ENCODE results near the gene TMEM247. TPM values are rescaled to one million over a fixed set of nuclear protein-coding genes. Genes with fewer than 3 reads are reported as not detected.
A peak's percentile ranks its signal among the peaks of the same experiment; 100 is the strongest.
"Not testable (repeated sequence)": the region's sequence is repeated elsewhere in the genome, so short reads cannot be mapped to it uniquely, and the experiment has no call there.

Gene TMEM247
- total RNA-seq, 2 donors from 2014 or later, result not detected

DNA sequence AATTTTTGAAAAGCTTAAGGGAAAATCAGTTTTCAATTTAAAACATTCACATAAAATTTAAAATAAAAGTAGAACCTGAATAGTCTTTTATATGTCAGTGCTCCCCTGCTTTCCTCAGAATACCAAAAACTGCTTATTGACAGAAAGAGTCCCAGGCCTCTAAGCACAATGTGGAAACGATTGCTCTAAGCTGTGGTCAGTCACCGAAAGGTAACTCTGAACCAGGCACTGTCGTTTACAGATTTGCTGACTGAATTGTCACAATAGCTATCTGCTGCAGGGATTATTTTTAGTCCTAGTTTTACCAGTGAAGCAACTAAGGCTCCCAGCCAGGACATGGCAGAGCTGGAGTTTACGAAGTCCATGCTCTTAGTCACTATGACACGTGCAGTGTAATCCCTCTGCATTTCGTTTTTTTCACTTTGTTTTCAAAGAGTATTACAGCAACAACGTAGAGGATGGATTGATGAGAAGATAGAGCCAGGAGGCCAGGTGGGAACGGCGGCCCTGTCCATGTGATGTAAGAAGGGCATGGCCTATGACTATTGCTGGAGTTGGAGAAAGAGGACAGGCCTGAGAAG lies 28.1 kb upstream of the TMEM247 start:
- intact Hi-C loops (cut with DNase I), result loop anchor here in 1 of 2 donors (10.0 kb wide), 1 partner anchor 76 kb away; no protein-coding TSS in a partner anchor
- ATAC-seq (peak; percentile 51 to 59), DNase-seq (no peak)

DNA sequence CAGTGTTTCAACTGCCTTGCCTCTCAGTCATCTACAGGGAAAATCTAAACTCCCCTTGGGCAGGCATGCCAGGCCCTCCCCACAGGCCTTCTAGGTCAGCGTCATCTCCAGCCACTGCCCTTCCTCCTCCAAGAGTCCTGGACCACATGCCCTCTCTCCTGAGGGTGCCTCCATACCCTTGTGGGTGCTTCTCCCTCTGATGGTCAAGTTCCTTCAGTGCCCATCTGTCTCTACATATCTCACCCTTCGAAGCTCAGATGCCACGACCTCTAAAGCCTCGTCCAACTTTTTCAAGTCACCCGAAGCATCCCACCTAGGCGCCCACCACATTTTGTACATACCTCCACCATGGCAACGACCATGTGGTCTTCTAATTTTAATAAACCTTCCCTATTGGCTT lies 22.6 kb upstream of the TMEM247 start:
- intact Hi-C loops (cut with DNase I), result loop anchor here in 1 of 2 donors (10.0 kb wide), 1 partner anchor 82 kb away; no protein-coding TSS in a partner anchor
- no peak for DNase-seq
- ATAC-seq, result no peak

- peak in 1 of 2 donors; percentile 24 for ATAC-seq
- intact Hi-C loops (cut with DNase I), result loop anchor here in 1 of 2 donors (10.0 kb wide), 1 partner anchor 84 kb away; no protein-coding TSS in a partner anchor
- no peak for DNase-seq
Measured at GRCh38 chr2:46458763-46459500, 20.4 kb upstream of the TMEM247 start.

DNA sequence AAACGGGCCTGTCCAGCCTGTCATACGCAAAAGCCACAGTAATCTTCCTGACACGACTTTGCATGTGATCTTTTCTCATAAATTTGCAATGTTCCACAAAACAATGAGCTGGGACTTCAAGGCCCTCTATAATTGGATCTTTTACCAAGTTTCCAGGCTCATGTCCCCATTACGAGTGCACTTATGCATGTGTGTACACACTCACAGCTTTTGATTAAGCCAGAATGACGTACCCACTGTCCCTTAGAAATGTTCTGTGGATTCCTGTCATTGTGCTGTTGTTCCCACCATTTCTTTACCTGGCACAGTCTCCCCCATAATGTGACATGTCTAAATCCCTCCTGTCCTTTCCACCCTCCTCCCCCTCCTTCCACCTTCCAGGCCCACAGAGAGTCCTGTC lies 19.7 kb upstream of the TMEM247 start:
- intact Hi-C loops (cut with DNase I), result loop anchor here in 1 of 2 donors (10.0 kb wide), 1 partner anchor 85 kb away; no protein-coding TSS in a partner anchor
- ATAC-seq, result no peak
- no peak for DNase-seq

GRCh38 chr2:46460241-46460921 lies 19.0 kb upstream of the TMEM247 start:
- peak; percentile 55 to 65 for ATAC-seq
- peak; percentile 79 for DNase-seq
- intact Hi-C loops (cut with DNase I), result no loop called here

DNA sequence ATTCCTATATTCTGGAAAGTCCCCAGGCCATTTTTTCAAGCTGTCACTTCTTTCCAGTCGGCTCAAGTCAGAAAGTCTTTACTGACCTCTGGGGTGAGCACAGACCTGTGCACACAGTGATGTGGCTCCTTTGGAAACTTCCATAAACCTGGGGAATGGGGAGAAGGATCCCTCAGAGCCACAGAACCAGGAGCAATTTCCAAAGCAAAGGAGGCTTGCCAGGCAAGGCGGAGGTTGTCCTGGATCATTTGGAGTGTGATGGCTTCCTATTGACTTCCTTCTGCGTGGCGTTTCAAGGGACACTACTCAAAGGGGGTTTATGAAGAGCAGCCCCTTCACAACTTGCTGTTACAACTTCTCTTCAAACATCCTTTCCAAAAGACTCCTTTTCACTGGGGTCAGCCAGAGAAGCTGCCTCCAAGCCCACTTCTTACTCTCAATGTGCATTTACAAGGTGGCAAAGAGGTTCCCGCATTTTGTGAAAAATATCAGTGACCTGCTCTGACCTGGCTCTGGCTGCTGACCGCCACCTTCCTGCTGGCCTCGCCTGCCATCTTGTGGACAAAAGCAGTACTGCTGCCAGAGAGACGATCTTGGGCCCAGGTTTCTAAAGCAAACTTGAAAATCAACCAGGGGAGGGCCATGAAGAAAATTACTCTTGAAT lies 18.2 kb upstream of the TMEM247 start:
- intact Hi-C loops (cut with DNase I), result loop anchor here in 1 of 2 donors (1.0 kb wide), 1 partner anchor 468 kb away; no protein-coding TSS in a partner anchor
- DNase-seq, result peak; percentile 79

DNA sequence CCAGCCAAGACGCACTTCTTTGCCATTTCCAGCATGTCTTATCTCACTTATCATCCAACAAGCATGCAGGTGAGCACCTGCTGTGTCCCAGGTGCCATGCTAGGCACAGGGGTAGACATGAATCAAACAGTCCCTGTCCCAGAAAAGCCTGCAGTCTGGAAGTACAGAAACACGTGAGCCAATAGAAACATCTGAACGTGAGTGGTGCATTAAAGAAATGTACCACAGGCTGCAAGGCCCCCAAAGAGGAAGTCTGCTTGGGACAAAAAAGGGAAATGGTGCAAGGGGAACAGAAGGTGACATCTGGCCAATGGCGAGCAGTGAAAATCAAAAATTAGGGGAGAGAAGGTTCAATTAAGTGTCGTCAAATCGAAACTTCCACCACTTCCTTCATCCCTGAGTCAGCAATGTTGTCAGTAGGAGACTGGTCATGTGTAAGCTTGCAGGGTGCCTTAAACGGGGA lies 17.6 kb upstream of the TMEM247 start:
- DNase-seq (no peak), ATAC-seq (peak in 1 of 2 donors; percentile 15)
- intact Hi-C loops (cut with DNase I), result loop anchor here in 1 of 2 donors (1.0 kb wide), 1 partner anchor 468 kb away; no protein-coding TSS in a partner anchor

More for the DNA sequence above, 18.2 kb upstream of the TMEM247 start:
- peak; percentile 67 to 69 for ATAC-seq

DNA sequence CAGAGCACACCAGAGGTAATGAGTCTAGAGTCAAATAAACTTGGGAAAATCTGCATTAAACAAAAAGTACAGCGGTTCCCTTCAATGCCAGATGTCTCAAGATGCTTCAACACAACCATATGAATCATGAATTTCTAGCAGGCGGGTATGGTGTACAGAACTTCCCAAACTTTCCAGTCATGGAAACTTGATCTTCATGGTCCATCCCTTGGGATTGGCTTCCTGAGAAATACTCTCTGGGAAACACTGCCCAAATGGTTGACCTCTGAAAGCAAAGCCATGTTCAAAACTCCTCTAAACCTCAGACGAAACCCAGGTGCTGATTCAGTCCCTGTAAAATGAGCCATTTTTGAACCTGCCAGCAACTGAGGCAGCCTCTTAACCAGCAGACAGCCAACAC lies 16.4 kb upstream of the TMEM247 start:
- ATAC-seq (no peak), DNase-seq (no peak)
- intact Hi-C loops (cut with DNase I), result no loop called here

DNA sequence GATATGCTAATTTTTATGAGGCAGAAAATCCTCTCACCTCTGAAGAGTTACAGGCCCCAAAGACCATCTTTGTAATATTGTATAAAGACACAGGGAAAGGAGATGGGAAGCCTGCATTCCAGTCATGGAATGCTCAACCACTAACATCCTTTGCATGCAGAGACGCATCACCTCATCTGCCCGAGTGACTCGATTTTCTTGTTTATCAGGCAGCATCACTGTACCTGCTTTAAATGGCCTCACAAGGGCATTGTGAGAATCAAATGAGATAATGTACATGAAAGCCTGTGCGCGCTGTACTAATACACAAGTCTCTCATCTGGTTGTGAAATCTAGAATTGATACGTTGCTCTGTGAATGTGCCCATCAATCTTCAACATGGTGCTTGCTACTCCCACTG lies 10.2 kb upstream of the TMEM247 start:
- intact Hi-C loops (cut with DNase I), result no loop called here
- no peak for ATAC-seq
- no peak for DNase-seq

DNA sequence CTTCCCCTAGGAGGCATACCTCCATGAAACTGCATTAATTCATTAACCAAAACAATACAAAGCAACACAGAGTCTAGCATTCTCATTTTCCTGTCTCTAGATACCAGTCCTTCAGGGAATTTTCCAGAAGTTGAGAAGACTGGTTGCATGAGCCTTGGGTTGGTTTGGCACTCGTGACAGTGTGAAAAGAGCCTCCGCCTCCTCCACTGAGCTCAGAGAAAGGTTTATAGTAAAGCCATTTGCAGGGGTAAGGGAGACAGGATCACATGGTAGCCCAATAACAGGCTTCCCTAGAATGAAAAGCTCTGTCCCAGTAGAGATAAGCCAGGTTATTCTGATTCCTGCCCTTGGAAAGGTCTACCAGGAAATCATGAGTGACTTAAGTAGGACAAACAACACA lies 9.7 kb upstream of the TMEM247 start:
- no peak for DNase-seq
- no peak for ATAC-seq
- intact Hi-C loops (cut with DNase I), result no loop called here

DNA sequence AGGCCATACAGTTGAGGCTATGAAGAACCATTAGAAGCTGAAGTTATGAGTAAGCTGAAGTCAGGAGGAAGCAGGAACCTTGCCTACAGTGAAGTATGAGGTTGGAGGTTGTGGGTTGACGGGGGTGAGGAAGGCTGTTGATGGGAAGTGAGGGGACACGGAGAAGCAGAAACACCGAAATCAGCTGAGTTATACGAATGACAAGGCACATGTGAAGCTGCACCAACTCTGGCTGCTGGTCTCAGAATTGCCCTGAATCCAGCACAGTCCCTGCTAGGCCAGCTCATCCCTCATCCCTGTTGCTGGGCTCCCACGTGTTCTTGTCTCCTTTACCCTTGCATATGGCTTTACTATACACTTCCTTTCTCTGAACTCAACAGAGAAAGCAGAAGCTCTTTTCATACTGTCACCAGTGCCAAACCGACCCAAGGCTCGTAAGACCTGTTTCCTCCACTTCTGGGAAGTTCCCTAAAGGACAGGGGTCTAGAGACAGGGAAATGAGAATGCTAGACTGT lies 9.2 kb upstream of the TMEM247 start:
- no peak for DNase-seq
- intact Hi-C loops (cut with DNase I), result no loop called here
- ATAC-seq, result peak; percentile 71 to 76

- intact Hi-C loops (cut with DNase I), result no loop called here
- no peak for DNase-seq
- peak in 1 of 2 donors; percentile 65 for ATAC-seq
Measured at GRCh38 chr2:46471019-46471583, 8.3 kb upstream of the TMEM247 start.

GRCh38 chr2:46471697-46472096 lies 7.7 kb upstream of the TMEM247 start:
- ATAC-seq (no peak), DNase-seq (no peak)
- intact Hi-C loops (cut with DNase I), result no loop called here

- DNase-seq; intact Hi-C loops (cut with DNase I); ATAC-seq: not testable (repeated sequence)
Measured at GRCh38 chr2:46472165-46472564, 7.2 kb upstream of the TMEM247 start.

DNA sequence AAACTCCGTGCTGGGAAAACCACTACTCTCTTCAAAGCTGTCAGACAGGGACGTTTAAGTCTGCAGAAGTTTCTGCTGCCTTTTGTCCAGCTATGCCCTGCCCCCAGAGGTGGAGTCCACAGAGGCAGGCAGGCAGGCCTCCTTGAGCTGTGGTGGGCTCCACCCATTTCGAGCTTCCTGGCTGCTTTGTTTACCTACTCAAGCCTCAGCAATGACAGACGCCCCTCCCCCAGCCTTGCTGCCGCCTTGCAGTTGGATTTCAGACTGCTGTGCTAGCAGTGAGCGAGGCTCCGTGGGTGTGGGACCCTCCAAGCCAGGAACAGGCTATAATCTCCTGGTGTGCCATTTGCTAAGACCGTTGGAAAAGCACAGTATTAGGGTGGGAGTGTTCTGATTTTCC lies 1.9 kb upstream of the TMEM247 start:
- ATAC-seq; intact Hi-C loops (cut with DNase I); DNase-seq: not testable (repeated sequence)

- intact Hi-C loops (cut with DNase I), result no loop called here
- ATAC-seq (no peak), DNase-seq (no peak)
Measured at GRCh38 chr2:46477925-46478324, 1.4 kb upstream of the TMEM247 start.

GRCh38 chr2:46480562-46480961 lies 1.2 kb downstream of the TMEM247 start:
- intact Hi-C loops (cut with DNase I), result loop anchor here in 1 of 2 donors (5.0 kb wide), 1 partner anchor 127 kb away; no protein-coding TSS in a partner anchor
- no peak for ATAC-seq
- DNase-seq, result no peak
